ENCODE data around the gene FAM13A.

DNA sequence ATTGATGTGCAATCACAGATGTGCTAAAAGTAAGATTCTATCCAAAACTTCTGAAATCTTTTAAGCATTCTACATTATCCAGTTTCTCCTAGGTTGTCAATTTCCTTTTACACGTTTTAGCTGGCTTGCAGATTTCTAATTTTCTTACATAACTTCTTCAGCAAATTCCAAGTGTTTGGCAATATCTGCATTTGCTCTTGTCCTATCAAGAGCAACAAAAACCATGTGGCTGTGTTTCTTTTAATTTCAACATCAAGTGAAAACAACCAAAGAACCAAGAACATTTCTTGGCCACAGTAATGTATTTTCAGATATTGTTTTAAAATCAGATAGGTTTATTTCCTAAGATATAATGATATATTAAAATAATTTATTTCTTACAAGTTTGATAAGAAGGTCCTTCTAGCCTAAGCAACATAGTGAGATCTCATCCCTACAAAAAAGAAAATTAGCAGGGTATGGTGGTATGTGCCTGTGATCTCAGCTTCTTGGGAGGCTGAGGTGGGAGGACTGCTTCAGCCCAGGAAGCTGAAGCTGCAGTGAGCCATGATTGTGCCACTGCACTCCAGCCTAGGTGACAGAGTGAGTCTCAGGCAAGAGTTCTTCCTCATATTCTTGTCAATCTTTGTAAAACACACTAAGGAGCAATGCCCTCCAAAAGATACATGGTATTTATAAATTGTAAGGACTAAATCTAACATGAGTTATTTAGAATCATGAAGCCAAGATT is 228.0 kb downstream of the FAM13A start:
- TF ChIP-seq, protein P1, sequence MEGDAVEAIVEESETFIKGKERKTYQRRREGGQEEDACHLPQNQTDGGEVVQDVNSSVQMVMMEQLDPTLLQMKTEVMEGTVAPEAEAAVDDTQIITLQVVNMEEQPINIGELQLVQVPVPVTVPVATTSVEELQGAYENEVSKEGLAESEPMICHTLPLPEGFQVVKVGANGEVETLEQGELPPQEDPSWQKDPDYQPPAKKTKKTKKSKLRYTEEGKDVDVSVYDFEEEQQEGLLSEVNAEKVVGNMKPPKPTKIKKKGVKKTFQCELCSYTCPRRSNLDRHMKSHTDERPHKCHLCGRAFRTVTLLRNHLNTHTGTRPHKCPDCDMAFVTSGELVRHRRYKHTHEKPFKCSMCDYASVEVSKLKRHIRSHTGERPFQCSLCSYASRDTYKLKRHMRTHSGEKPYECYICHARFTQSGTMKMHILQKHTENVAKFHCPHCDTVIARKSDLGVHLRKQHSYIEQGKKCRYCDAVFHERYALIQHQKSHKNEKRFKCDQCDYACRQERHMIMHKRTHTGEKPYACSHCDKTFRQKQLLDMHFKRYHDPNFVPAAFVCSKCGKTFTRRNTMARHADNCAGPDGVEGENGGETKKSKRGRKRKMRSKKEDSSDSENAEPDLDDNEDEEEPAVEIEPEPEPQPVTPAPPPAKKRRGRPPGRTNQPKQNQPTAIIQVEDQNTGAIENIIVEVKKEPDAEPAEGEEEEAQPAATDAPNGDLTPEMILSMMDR (IDR thresholded peaks at IDR 0.05; ENCODE audit: insufficient read depth, low read length) = no peak
- no peak for TF ChIP-seq POLR2AphosphoS5 (IDR thresholded peaks at IDR 0.05; ENCODE audit: low read depth)
- TF ChIP-seq GABPA (IDR thresholded peaks at IDR 0.05; ENCODE audit: low read depth) = no peak
- TF ChIP-seq SPI1 (IDR thresholded peaks at IDR 0.05; ENCODE audit: borderline replicate concordance, low read depth) = no peak
- TF ChIP-seq, protein P2, sequence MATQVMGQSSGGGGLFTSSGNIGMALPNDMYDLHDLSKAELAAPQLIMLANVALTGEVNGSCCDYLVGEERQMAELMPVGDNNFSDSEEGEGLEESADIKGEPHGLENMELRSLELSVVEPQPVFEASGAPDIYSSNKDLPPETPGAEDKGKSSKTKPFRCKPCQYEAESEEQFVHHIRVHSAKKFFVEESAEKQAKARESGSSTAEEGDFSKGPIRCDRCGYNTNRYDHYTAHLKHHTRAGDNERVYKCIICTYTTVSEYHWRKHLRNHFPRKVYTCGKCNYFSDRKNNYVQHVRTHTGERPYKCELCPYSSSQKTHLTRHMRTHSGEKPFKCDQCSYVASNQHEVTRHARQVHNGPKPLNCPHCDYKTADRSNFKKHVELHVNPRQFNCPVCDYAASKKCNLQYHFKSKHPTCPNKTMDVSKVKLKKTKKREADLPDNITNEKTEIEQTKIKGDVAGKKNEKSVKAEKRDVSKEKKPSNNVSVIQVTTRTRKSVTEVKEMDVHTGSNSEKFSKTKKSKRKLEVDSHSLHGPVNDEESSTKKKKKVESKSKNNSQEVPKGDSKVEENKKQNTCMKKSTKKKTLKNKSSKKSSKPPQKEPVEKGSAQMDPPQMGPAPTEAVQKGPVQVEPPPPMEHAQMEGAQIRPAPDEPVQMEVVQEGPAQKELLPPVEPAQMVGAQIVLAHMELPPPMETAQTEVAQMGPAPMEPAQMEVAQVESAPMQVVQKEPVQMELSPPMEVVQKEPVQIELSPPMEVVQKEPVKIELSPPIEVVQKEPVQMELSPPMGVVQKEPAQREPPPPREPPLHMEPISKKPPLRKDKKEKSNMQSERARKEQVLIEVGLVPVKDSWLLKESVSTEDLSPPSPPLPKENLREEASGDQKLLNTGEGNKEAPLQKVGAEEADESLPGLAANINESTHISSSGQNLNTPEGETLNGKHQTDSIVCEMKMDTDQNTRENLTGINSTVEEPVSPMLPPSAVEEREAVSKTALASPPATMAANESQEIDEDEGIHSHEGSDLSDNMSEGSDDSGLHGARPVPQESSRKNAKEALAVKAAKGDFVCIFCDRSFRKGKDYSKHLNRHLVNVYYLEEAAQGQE (IDR thresholded peaks at IDR 0.05; ENCODE audit: insufficient replicate concordance, low read depth) = no peak

All from HL-60 (cell line).